ENCODE measurements around the gene CREBBP. TPM values are rescaled to one million over a fixed set of nuclear protein-coding genes. Genes with fewer than 3 reads are reported as not detected.

The CREBBP gene
- total RNA-seq, 4 donors from 2014 or later = 58.5 to 146 (median 65.6) TPM

DNA sequence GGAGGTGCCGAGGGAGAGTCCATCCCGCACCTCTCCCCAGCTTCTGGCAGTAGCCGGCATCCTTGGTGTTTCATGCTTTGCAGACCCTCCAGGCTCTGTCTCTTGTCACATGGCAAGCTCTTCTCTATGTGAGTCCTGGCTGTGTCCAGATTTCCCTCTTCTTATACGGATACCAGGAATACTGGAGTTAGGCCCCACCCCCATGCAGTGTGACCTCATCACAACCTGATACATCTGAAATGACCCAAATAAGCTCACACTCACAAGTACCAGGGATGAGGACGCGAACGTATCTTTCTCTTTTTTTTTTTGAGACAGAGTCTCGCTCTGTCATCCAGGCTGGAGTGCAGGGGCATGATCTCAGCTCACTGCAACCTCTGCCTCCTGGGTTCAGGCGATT, 186.5 kb downstream of the CREBBP start:
- no peak for DNase-seq
- no peaks in the 10 kb centered on the region for H3K36me3 ChIP-seq
- no peak overlapping the region for H3K4me3 ChIP-seq
- H3K9me3 ChIP-seq = no peaks in the 10 kb centered on the region
- no peak overlapping the region for H3K27ac ChIP-seq
- intact Hi-C loops (cut with DNase I; ENCODE audit: low total_unique reads) = loop anchor here (10.0 kb wide), 1 partner anchor 181 kb away; no protein-coding TSS in a partner anchor
- TF ChIP-seq CTCF (IDR thresholded peaks at IDR 0.05) (no peak), POLR2A (IDR thresholded peaks at IDR 0.05) (no peak)
- H3K27me3 ChIP-seq = no peaks in the 10 kb centered on the region
- no peaks in the 10 kb centered on the region for H3K4me1 ChIP-seq

- Histone ChIP-seq H3K4me1 (no peaks in the 10 kb centered on the region), H3K9me3 (no peaks in the 10 kb centered on the region), H3K27ac (no peak overlapping the region), H3K27me3 (no peaks in the 10 kb centered on the region), H3K36me3 (no peaks in the 10 kb centered on the region), H3K4me3 (no peak overlapping the region)
- no peak for DNase-seq
- TF ChIP-seq CTCF (IDR thresholded peaks at IDR 0.05) (no peak), POLR2A (IDR thresholded peaks at IDR 0.05) (no peak)
- intact Hi-C loops (cut with DNase I; ENCODE audit: low total_unique reads) = loop anchor here (10.0 kb wide), 1 partner anchor 183 kb away; no protein-coding TSS in a partner anchor
Observed at GRCh38 chr16:3691761-3692160, 188.8 kb downstream of the CREBBP start.

DNA sequence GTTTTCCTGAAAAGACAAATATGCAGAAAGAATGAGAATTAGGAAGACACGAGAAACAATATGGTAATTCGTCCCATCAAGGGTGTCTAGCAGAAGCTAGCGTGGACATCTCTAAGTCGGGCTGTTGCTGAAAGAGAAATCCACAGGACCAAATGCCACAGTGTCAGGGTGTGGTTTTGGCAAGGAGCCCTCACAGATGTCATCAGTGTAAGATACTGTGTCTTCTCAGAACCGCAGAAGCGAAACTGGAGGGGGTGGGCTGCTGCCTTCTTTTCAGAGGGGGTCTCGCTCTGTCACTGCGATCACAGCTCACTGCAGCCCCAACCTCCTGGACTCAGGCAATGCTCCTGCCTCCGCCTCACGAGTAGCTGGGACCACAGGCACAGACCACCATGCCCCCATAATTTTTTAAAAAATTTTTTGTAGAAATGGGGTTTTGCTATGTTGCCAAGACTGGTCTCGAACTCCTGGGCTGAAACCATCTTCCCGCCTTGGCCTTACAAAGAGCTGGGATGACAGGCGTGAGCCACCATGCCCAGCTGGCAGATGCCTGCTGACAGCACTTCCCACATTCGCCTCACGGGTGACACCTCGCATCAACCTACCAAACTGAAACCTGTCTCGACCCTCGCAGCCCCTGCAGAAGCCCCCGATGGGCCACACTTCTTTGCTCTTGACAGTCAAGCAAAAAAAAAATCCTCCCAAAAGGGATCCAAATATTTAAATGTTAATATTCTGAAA, 189.4 kb downstream of the CREBBP start:
- intact Hi-C loops (cut with DNase I; ENCODE audit: low total_unique reads) = loop anchor here (10.0 kb wide), 1 partner anchor 184 kb away; no protein-coding TSS in a partner anchor
- no peaks in the 10 kb centered on the region for H3K36me3 ChIP-seq
- H3K4me1 ChIP-seq = no peaks in the 10 kb centered on the region
- no peaks in the 10 kb centered on the region for H3K27me3 ChIP-seq
- TF ChIP-seq CTCF (IDR thresholded peaks at IDR 0.05) (no peak), POLR2A (IDR thresholded peaks at IDR 0.05) (no peak)
- peak; percentile 41 to 56 for DNase-seq
- H3K9me3 ChIP-seq = no peaks in the 10 kb centered on the region
- H3K4me3 ChIP-seq = peak overlapping the region; percentile 26 to 28
- peak overlapping the region in 1 of 2 donors; percentile 77 for H3K27ac ChIP-seq

- peak overlapping the region; percentile 26 to 28 for H3K4me3 ChIP-seq
- DNase-seq = peak; percentile 94 to 96
- peak; percentile 89 to 97 (median 94) for TF ChIP-seq CTCF (IDR thresholded peaks at IDR 0.05)
- peak in 1 of 2 donors; percentile 10 for TF ChIP-seq POLR2A (IDR thresholded peaks at IDR 0.05)
- H3K27me3 ChIP-seq = no peaks in the 10 kb centered on the region
- H3K27ac ChIP-seq = peak overlapping the region; percentile 71 to 77
- H3K36me3 ChIP-seq = no peaks in the 10 kb centered on the region
- intact Hi-C loops (cut with DNase I; ENCODE audit: low total_unique reads) = loop anchor here (10.0 kb wide), 1 partner anchor 184 kb away; no protein-coding TSS in a partner anchor
- H3K9me3 ChIP-seq = no peaks in the 10 kb centered on the region
- H3K4me1 ChIP-seq = no peaks in the 10 kb centered on the region
Observed at GRCh38 chr16:3690470-3690928, 190.0 kb downstream of the CREBBP start.

- H3K27ac ChIP-seq = peak overlapping the region; percentile 71 to 77
- TF ChIP-seq CTCF (IDR thresholded peaks at IDR 0.05) = no peak
- TF ChIP-seq POLR2A (IDR thresholded peaks at IDR 0.05) = no peak
- H3K36me3 ChIP-seq = no peaks in the 10 kb centered on the region
- no peaks in the 10 kb centered on the region for H3K9me3 ChIP-seq
- intact Hi-C loops (cut with DNase I; ENCODE audit: low total_unique reads) = loop anchor here (10.0 kb wide), 1 partner anchor 185 kb away; no protein-coding TSS in a partner anchor
- H3K27me3 ChIP-seq = no peaks in the 10 kb centered on the region
- no peaks in the 10 kb centered on the region for H3K4me1 ChIP-seq
- no peak overlapping the region for H3K4me3 ChIP-seq
- no peak for DNase-seq
Observed at GRCh38 chr16:3689731-3690130, 190.8 kb downstream of the CREBBP start.
